GM19455 (cell line): ENCODE results near the gene LAMA2.
"Not testable (repeated sequence)": the region's sequence is repeated elsewhere in the genome, so short reads cannot be mapped to it uniquely, and the experiment has no call there.

ENCODE experiments used
- ATAC-seq: cut with Tn5 transposase; IDR thresholded peaks from one replicate; pipeline ENCODE4 v1.9.1; 2021; ENCODE audit not compliant: unreplicated experiment

The LAMA2 gene

GRCh38 chr6:129007701-129008373, 124.9 kb downstream of the LAMA2 start:
- ATAC-seq, result no peak

GRCh38 chr6:129008591-129008990, 125.7 kb downstream of the LAMA2 start:
- no peak for ATAC-seq

GRCh38 chr6:129009851-129010250, 126.9 kb downstream of the LAMA2 start:
- ATAC-seq, result no peak

- no peak for ATAC-seq
Measured at GRCh38 chr6:129014302-129014701, 131.4 kb downstream of the LAMA2 start.

- no peak for ATAC-seq
Measured at GRCh38 chr6:129015721-129016120, 132.8 kb downstream of the LAMA2 start.

GRCh38 chr6:129016844-129017243, 133.9 kb downstream of the LAMA2 start:
- no peak for ATAC-seq

GRCh38 chr6:129022011-129022553, 139.1 kb downstream of the LAMA2 start:
- ATAC-seq, result no peak

- ATAC-seq, result no peak
Measured at GRCh38 chr6:129026601-129027000, 143.7 kb downstream of the LAMA2 start.

GRCh38 chr6:129029778-129030177, 146.8 kb downstream of the LAMA2 start:
- no peak for ATAC-seq

- no peak for ATAC-seq
Measured at GRCh38 chr6:129030215-129030614, 147.3 kb downstream of the LAMA2 start.

GRCh38 chr6:129031051-129031599, 148.2 kb downstream of the LAMA2 start:
- no peak for ATAC-seq

- ATAC-seq, result no peak
Measured at GRCh38 chr6:129032602-129033001, 149.7 kb downstream of the LAMA2 start.

- no peak for ATAC-seq
Measured at GRCh38 chr6:129033180-129033579, 150.2 kb downstream of the LAMA2 start.

GRCh38 chr6:129033581-129033980, 150.6 kb downstream of the LAMA2 start:
- ATAC-seq, result no peak

GRCh38 chr6:129041563-129041962, 158.6 kb downstream of the LAMA2 start:
- ATAC-seq, result no peak

GRCh38 chr6:129046526-129046925, 163.6 kb downstream of the LAMA2 start:
- ATAC-seq, result no peak

- ATAC-seq, result no peak
Measured at GRCh38 chr6:129047834-129048233, 164.9 kb downstream of the LAMA2 start.

- no peak for ATAC-seq
Measured at GRCh38 chr6:129050086-129050485, 167.1 kb downstream of the LAMA2 start.

- ATAC-seq, result not testable (repeated sequence)
Measured at GRCh38 chr6:129053143-129053542, 170.2 kb downstream of the LAMA2 start.

- no peak for ATAC-seq
Measured at GRCh38 chr6:129055796-129056195, 172.9 kb downstream of the LAMA2 start.

GRCh38 chr6:129059650-129060049, 176.7 kb downstream of the LAMA2 start:
- no peak for ATAC-seq

GRCh38 chr6:129069006-129069405, 186.1 kb downstream of the LAMA2 start:
- ATAC-seq, result no peak

GRCh38 chr6:129073051-129073450, 190.1 kb downstream of the LAMA2 start:
- no peak for ATAC-seq
